Testis (tissue), 2 donors: ENCODE results near the gene ZNF429.

Source experiments
- POLR2A ChIP-seq: fragments of 450-650 bp; IDR thresholded peaks from one replicate; pipeline ENCODE4 v1.6.1; 2017; ENCODE audit warnings: antibody characterized with exemption, mild to moderate bottlenecking, moderate library complexity
- TF ChIP-seq, protein P1 (sequence below), 3 experiments: fragments of 450-650 bp in 2 of 3; fragments of 200-600 bp in 1 of 3; sonication (generic) in 1 of 3; IDR thresholded peaks; one replicate each; pipeline ENCODE4 v1.5.1; 2016 to 2019; ENCODE audit warnings: antibody characterized with exemption in 3 of 3, mild to moderate bottlenecking in 2 of 3, moderate library complexity in 1 of 3

DNA sequence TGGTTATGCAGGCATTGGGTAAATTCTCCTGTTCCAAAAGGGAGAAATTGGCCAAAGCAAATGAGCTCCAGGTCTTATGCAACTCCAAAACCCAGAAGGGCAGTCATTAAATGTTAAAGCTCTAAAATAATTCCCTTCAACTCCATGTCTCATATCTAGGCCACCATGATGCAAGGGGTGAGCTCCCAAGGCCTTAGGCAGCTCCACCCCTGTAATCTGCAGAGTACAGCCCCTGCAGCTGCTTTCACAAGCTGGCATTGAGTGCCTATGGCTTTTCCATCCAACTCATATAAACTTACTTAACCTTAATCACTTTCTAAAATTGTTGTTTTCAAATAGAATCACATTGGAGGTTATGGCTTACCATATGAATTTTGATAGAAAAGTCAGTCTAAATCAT, 44.7 kb upstream of the ZNF429 start:
- TF ChIP-seq, protein P1, sequence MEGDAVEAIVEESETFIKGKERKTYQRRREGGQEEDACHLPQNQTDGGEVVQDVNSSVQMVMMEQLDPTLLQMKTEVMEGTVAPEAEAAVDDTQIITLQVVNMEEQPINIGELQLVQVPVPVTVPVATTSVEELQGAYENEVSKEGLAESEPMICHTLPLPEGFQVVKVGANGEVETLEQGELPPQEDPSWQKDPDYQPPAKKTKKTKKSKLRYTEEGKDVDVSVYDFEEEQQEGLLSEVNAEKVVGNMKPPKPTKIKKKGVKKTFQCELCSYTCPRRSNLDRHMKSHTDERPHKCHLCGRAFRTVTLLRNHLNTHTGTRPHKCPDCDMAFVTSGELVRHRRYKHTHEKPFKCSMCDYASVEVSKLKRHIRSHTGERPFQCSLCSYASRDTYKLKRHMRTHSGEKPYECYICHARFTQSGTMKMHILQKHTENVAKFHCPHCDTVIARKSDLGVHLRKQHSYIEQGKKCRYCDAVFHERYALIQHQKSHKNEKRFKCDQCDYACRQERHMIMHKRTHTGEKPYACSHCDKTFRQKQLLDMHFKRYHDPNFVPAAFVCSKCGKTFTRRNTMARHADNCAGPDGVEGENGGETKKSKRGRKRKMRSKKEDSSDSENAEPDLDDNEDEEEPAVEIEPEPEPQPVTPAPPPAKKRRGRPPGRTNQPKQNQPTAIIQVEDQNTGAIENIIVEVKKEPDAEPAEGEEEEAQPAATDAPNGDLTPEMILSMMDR (IDR thresholded peaks at IDR 0.05): no peak
- no peak for TF ChIP-seq POLR2A
